Ishikawa (cell line): Measurements from ENCODE around the gene KMO.

ENCODE experiments used
- CEBPB ChIP-seq: IDR thresholded peaks from 2 replicates; pipeline ENCODE4 v1.6.1; 2012
- CREB1 ChIP-seq: IDR thresholded peaks from 2 replicates; pipeline ENCODE4 v1.6.1; 2012; ENCODE audit warnings: low read depth
- EP300 ChIP-seq: IDR thresholded peaks from 2 replicates; pipeline ENCODE4 v1.6.1; 2012; ENCODE audit warnings: borderline replicate concordance
- FOXM1 ChIP-seq: IDR thresholded peaks from 2 replicates; pipeline ENCODE4 v1.6.1; 2012; ENCODE audit warnings: low read depth, borderline replicate concordance
- NFIC ChIP-seq: IDR thresholded peaks from 2 replicates; pipeline ENCODE4 v1.6.1; 2012
- RAD21 ChIP-seq: IDR thresholded peaks from 2 replicates; pipeline ENCODE4 v1.6.1; 2012; ENCODE audit warnings: low read depth
- REST ChIP-seq: IDR thresholded peaks from 2 replicates; pipeline ENCODE4 v1.6.1; 2012; ENCODE audit warnings: low read depth, mild to moderate bottlenecking
- TAF1 ChIP-seq: IDR thresholded peaks from 2 replicates; pipeline ENCODE4 v1.6.1; 2012; ENCODE audit warnings: low read depth, mild to moderate bottlenecking
- TCF12 ChIP-seq: IDR thresholded peaks from 2 replicates; pipeline ENCODE4 v1.6.1; 2012; ENCODE audit warnings: low read depth
- TEAD4 ChIP-seq: IDR thresholded peaks from 2 replicates; pipeline ENCODE4 v1.6.1; 2012
- USF1 ChIP-seq: IDR thresholded peaks from 2 replicates; pipeline ENCODE4 v1.6.1; 2012
- YY1 ChIP-seq: IDR thresholded peaks from 2 replicates; pipeline ENCODE4 v1.6.1; 2012; ENCODE audit warnings: low read depth
- ZBTB7A ChIP-seq: IDR thresholded peaks from 2 replicates; pipeline ENCODE4 v1.6.1; 2012; ENCODE audit warnings: low read depth
- TF ChIP-seq, protein P1 (sequence below): IDR thresholded peaks from 2 replicates; pipeline ENCODE4 v1.6.1; 2012

KMO gene

GRCh38 chr1:241553886-241554592 lies 21.9 kb downstream of the KMO start:
- TF ChIP-seq TEAD4 (no peak), CREB1 (no peak), CEBPB (no peak), REST (no peak), ZBTB7A (no peak), EP300 (no peak), TCF12 (no peak)

GRCh38 chr1:241555526-241555925 lies 23.3 kb downstream of the KMO start:
- TF ChIP-seq CEBPB = no peak
- no peak for TF ChIP-seq REST
- TF ChIP-seq ZBTB7A = no peak
- TF ChIP-seq, protein P1, sequence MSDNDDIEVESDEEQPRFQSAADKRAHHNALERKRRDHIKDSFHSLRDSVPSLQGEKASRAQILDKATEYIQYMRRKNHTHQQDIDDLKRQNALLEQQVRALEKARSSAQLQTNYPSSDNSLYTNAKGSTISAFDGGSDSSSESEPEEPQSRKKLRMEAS = no peak
- no peak for TF ChIP-seq TAF1
- no peak for TF ChIP-seq NFIC
- TF ChIP-seq CREB1 = no peak
- no peak for TF ChIP-seq RAD21
- TF ChIP-seq TEAD4 = no peak
- no peak for TF ChIP-seq USF1
- no peak for TF ChIP-seq EP300
- TF ChIP-seq TCF12 = no peak

- TF ChIP-seq CREB1 = no peak
- TF ChIP-seq TAF1 = no peak
- TF ChIP-seq NFIC = no peak
- TF ChIP-seq, protein P1 = no peak
- no peak for TF ChIP-seq REST
- no peak for TF ChIP-seq ZBTB7A
- TF ChIP-seq FOXM1 = no peak
- no peak for TF ChIP-seq TEAD4
- TF ChIP-seq USF1 = no peak
- TF ChIP-seq TCF12 = no peak
- no peak for TF ChIP-seq RAD21
- no peak for TF ChIP-seq CEBPB
- no peak for TF ChIP-seq EP300
- TF ChIP-seq YY1 = no peak
Observed at GRCh38 chr1:241557031-241557430, 24.9 kb downstream of the KMO start.

DNA sequence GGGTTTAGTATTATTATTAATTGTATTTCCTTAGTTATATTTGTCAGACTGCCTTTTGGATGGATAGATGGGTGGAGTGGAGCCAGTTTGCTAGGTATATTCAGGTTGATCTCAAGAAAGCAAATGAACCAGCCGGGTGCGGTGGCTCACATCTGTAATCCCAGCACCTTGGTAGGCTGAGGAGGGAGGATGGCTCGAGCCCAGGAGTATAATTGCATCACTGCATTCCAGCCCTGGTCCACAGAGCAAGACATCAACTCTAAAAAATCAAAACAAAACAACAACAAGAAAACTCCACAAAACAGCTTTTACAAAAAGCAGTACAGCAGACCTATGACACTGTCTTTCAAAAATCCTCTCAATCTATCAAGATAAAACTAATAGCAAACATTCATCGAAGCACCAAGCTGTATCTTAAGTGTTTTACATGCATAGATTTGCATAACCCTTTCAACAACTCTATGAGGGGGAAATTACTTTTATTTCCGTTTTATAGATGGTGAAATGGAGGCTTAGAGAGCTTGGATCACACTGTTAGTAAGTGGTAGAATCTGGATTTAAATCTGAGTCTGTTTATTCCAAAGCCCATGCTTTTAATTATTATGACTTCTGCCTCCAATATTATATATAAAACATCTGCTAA lies 25.5 kb downstream of the KMO start:
- TF ChIP-seq TEAD4 = no peak
- no peak for TF ChIP-seq YY1
- TF ChIP-seq EP300 = no peak
- TF ChIP-seq, protein P1 = no peak
- TF ChIP-seq CEBPB = no peak
